HepG2 (cell line): ENCODE measurements around the gene TOMM20. TPM values are rescaled to one million over a fixed set of nuclear protein-coding genes. Genes with fewer than 3 reads are reported as not detected.

Experiments
- ATRX ChIP-seq: sonication (generic); formaldehyde crosslinking; IDR thresholded peaks from 2 replicates; pipeline ENCODE4 v1.4.0; 2020; ENCODE audit warnings: missing genetic modification reagents, borderline replicate concordance
- HOXA9 ChIP-seq: sonication (generic); formaldehyde crosslinking; IDR thresholded peaks from 2 replicates; pipeline ENCODE4 v1.8.1; 2022; ENCODE audit warnings: missing genetic modification reagents, mild to moderate bottlenecking, moderate library complexity, borderline replicate concordance
- MIER2 ChIP-seq: IDR thresholded peaks from 2 replicates; pipeline ENCODE4 v1.6.1; 2016; ENCODE audit warnings: missing biosample characterization, missing genetic modification reagents
- MLLT10 ChIP-seq: sonication (generic); formaldehyde crosslinking; IDR thresholded peaks from 2 replicates; pipeline ENCODE4 v1.4.0; 2020; ENCODE audit warnings: missing genetic modification reagents
- MLXIP ChIP-seq: sonication (generic); formaldehyde crosslinking; IDR thresholded peaks from 2 replicates; pipeline ENCODE4 v1.9.0; 2021; ENCODE audit warnings: missing genetic modification reagents, borderline replicate concordance
- NFRKB ChIP-seq: fragments of 450-650 bp; IDR thresholded peaks from 2 replicates; pipeline ENCODE4 v1.6.1; 2017
- RBFOX2 ChIP-seq: fragments of 200-400 bp; formaldehyde crosslinking; IDR thresholded peaks from 2 replicates; pipeline ENCODE4 v1.6.1; 2017; ENCODE audit warnings: low read depth, mild to moderate bottlenecking, low read length
- SMAD3 ChIP-seq: sonication (generic); formaldehyde crosslinking; IDR thresholded peaks from 2 replicates; pipeline ENCODE4 v1.4.0; 2020; ENCODE audit warnings: missing genetic modification reagents
- TGIF2 ChIP-seq: IDR thresholded peaks from 2 replicates; pipeline ENCODE4 v1.6.1; 2016; ENCODE audit warnings: control low read depth, missing compliant biosample characterization
- ZBED4 ChIP-seq: sonication (generic); formaldehyde crosslinking; IDR thresholded peaks from 2 replicates; pipeline ENCODE4 v1.4.0; 2020; ENCODE audit warnings: missing genetic modification reagents, borderline replicate concordance
- ZIK1 ChIP-seq: sonication (generic); formaldehyde crosslinking; IDR thresholded peaks from 2 replicates; pipeline ENCODE4 v1.5.0; 2020; ENCODE audit warnings: mild to moderate bottlenecking, low read depth, missing genetic modification reagents, borderline replicate concordance
- ZKSCAN8 ChIP-seq: IDR thresholded peaks from 2 replicates; pipeline ENCODE4 v1.6.1; 2016; ENCODE audit warnings: borderline replicate concordance, missing genetic modification reagents, missing compliant biosample characterization
- ZNF101 ChIP-seq: sonication (generic); formaldehyde crosslinking; IDR thresholded peaks from 2 replicates; pipeline ENCODE4 v1.4.0; 2020; ENCODE audit warnings: mild to moderate bottlenecking, low read depth, missing genetic modification reagents, borderline replicate concordance
- ZNF609 ChIP-seq: sonication (generic); formaldehyde crosslinking; IDR thresholded peaks from 2 replicates; pipeline ENCODE4 v1.4.0; 2020; ENCODE audit warnings: mild to moderate bottlenecking, missing genetic modification reagents, borderline replicate concordance
- ZNF614 ChIP-seq: IDR thresholded peaks from 2 replicates; pipeline ENCODE4 v1.6.1; 2018; ENCODE audit warnings: missing biosample characterization, missing genetic modification reagents, inconsistent platforms, borderline replicate concordance
- ZNF660 ChIP-seq: sonication (generic); formaldehyde crosslinking; IDR thresholded peaks from 2 replicates; pipeline ENCODE4 v1.5.1; 2020; ENCODE audit warnings: mild to moderate bottlenecking, low read depth, missing genetic modification reagents, borderline replicate concordance
- ZNF781 ChIP-seq: sonication (generic); formaldehyde crosslinking; IDR thresholded peaks from 2 replicates; pipeline ENCODE4 v1.5.1; 2020; ENCODE audit warnings: borderline replicate concordance, mild to moderate bottlenecking, missing genetic modification reagents; ENCODE audit errors: not compliant biosample characterization
- polyA plus RNA-seq, 8 experiments: library from polyadenylated mRNA; depleted of rRNA in 3 of 8; stranded (reverse) in 7 of 8; unstranded in 1 of 8; fragments of >200 nt; fragmentation: Illumina TruSeq in 4 of 8; extraction: Trizol in 4 of 8; gene quantifications; 2 replicates each; pipeline versions ENCODE4 v1.2.1 to v1.2.3, GENCODE V29; 2011 to 2016; ENCODE audit warnings: low read depth in 4 of 8, missing spikeins in 1 of 8, mixed read lengths in 1 of 8; ENCODE audit not compliant: insufficient read depth in 1 of 8
- total RNA-seq, 5 experiments: library from RNA; depleted of rRNA; stranded (reverse); fragments of >200 nt; fragmentation: Illumina TruSeq; extraction: Trizol; gene quantifications; 2 replicates each; pipeline ENCODE4 v1.2.3, GENCODE V29; 2016; ENCODE audit warnings: low read depth in 1 of 5

The TOMM20 gene
- total and polyA plus RNA-seq, 2 of the 13 experiments (the other 11 are each of a cell fraction or from before 2014, with no cell fraction given), result 153 to 376 TPM

- TF ChIP-seq ATRX (CRISPR knock-in tag) (no peak), TGIF2 (CRISPR knock-in tag) (no peak; the same call in none of the 2 replicates), ZNF781 (CRISPR knock-in tag) (peak; percentile 93), ZBED4 (CRISPR knock-in tag) (peak; percentile 63), ZKSCAN8 (CRISPR knock-in tag) (0 out of 2 replicates have a peak, but pooled peaks have one; percentile 41), MIER2 (CRISPR knock-in tag) (peak; percentile 39), ZNF609 (CRISPR knock-in tag) (peak; percentile 63), ZNF614 (CRISPR knock-in tag) (peak; percentile 79; the same call in 1 of the 2 replicates), SMAD3 (CRISPR knock-in tag) (no peak; the same call in 1 of the 2 replicates), ZNF660 (CRISPR knock-in tag) (no peak), RBFOX2 (peak; percentile 96), ZNF101 (CRISPR knock-in tag) (no peak), MLXIP (CRISPR knock-in tag) (peak; percentile 79; the same call in 1 of the 2 replicates), MLLT10 (CRISPR knock-in tag) (no peak), NFRKB (no peak), HOXA9 (no peak), ZIK1 (CRISPR knock-in tag) (peak; percentile 94)
Observed at GRCh38 chr1:235160957-235161684, 32.5 kb upstream of the TOMM20 start, which contains the start of gene RBM34 (continued).
